Ascending aorta (tissue), 2 donors: Measurements from ENCODE around the gene ATP2A1. TPM values are rescaled to one million over a fixed set of nuclear protein-coding genes. Genes with fewer than 3 reads are reported as not detected.

Experiments used
- DNase-seq, 2 donors: peaks; one replicate each; pipeline ENCODE4 v3.0.0-alpha.2; 2019; ENCODE audit warnings: low spot score in 2 of 2
- H3K27ac ChIP-seq, 2 donors: fragments of 200-600 bp; sonication (generic); one replicate each; pipeline ENCODE4 v1.5.1; 2016 to 2017; ENCODE audit warnings: mild to moderate bottlenecking in 1 of 2
- H3K27me3 ChIP-seq: fragments of 200-600 bp; sonication (generic); one replicate; pipeline ENCODE4 v1.5.1; 2017
- H3K36me3 ChIP-seq, 2 donors: fragments of 200-600 bp; sonication (generic); one replicate each; pipeline ENCODE4 v1.5.1; 2016
- H3K4me1 ChIP-seq, 2 donors: fragments of 200-600 bp; sonication (generic); one replicate each; pipeline ENCODE4 v1.5.1; 2016 to 2017; ENCODE audit warnings: mild to moderate bottlenecking in 1 of 2
- H3K4me3 ChIP-seq, 2 donors: fragments of 200-600 bp; sonication (generic); one replicate each; pipeline ENCODE4 v1.5.1; 2016 to 2017; ENCODE audit warnings: mild to moderate bottlenecking in 1 of 2
- H3K9me3 ChIP-seq, 2 donors: fragments of 200-600 bp; sonication (generic); one replicate each; pipeline ENCODE4 v1.5.1; 2016
- CTCF ChIP-seq, 3 experiments: fragments of 200-600 bp in 2 of 3; fragments of 450-650 bp in 1 of 3; sonication (generic) in 2 of 3; IDR thresholded peaks; one replicate each; pipeline ENCODE4 v1.5.1; 2016 to 2019; ENCODE audit warnings: antibody characterized with exemption in 3 of 3, mild to moderate bottlenecking in 1 of 3, moderate library complexity in 1 of 3
- intact Hi-C: fragments of 100-400 bp; cut with DNase I; formaldehyde crosslinking; loops from one replicate; pipeline ENCODE4 v1.15.1; 2023
- total RNA-seq: library from RNA; depleted of rRNA; stranded (reverse); fragments of >200 nt; gene quantifications from one replicate; pipeline ENCODE4 v1.1.0, GENCODE V29; 2016

Gene ATP2A1
- total RNA-seq, 1 donor from 2014 or later = not detected

- Histone ChIP-seq H3K4me1 (peaks cover 0 to 2% of the 10 kb centered on the region in 2 donors), H3K36me3 (no peaks in the 10 kb centered on the region), H3K27me3 (no peaks in the 10 kb centered on the region), H3K27ac (no peak overlapping the region), H3K4me3 (no peak overlapping the region), H3K9me3 (no peaks in the 10 kb centered on the region)
- DNase-seq = no peak
- TF ChIP-seq CTCF (IDR thresholded peaks at IDR 0.05) = no peak
- intact Hi-C loops = no loop called here
These were observed 52.4 kb downstream of the ATP2A1 start for GRCh38 chr16:28930652-28931051.

- intact Hi-C loops = no loop called here
- no peak for TF ChIP-seq CTCF (IDR thresholded peaks at IDR 0.05)
- no peak within 1 kb of the TSS for H3K27ac ChIP-seq
These were observed 53.5 kb downstream of the ATP2A1 start, which contains the start of gene CD19 for GRCh38 chr16:28931801-28932225. Gene CD19 (plus strand): TSS chr16:28931971. CDS start chr16:28932001, 30 bp downstream.

GRCh38 chr16:28932339-28933141 lies 54.3 kb downstream of the ATP2A1 start:
- H3K36me3 ChIP-seq = no peaks in the 10 kb centered on the region
- no peaks in the 10 kb centered on the region for H3K4me1 ChIP-seq
- intact Hi-C loops = no loop called here
- DNase-seq = no peak
- no peaks in the 10 kb centered on the region for H3K27me3 ChIP-seq
- TF ChIP-seq CTCF (IDR thresholded peaks at IDR 0.05) = no peak
- no peak overlapping the region for H3K4me3 ChIP-seq
- no peak overlapping the region for H3K27ac ChIP-seq
- no peaks in the 10 kb centered on the region for H3K9me3 ChIP-seq

More at GRCh38 chr16:28931801-28932225, 53.5 kb downstream of the ATP2A1 start, which contains the start of gene CD19:
- Histone ChIP-seq H3K9me3 (no peaks in the 10 kb centered on the region), H3K27me3 (no peaks in the 10 kb centered on the region), H3K36me3 (no peaks in the 10 kb centered on the region), H3K4me3 (no peak within 1 kb of the TSS), H3K4me1 (no peaks in the 10 kb centered on the region)
- DNase-seq = no peak

GRCh38 chr16:28933171-28933570 lies 54.9 kb downstream of the ATP2A1 start:
- no peaks in the 10 kb centered on the region for H3K9me3 ChIP-seq
- H3K4me3 ChIP-seq = no peak overlapping the region
- H3K27ac ChIP-seq = no peak overlapping the region
- no peak for DNase-seq
- no peaks in the 10 kb centered on the region for H3K36me3 ChIP-seq
- no peaks in the 10 kb centered on the region for H3K27me3 ChIP-seq
- TF ChIP-seq CTCF (IDR thresholded peaks at IDR 0.05) = no peak
- no peaks in the 10 kb centered on the region for H3K4me1 ChIP-seq
- intact Hi-C loops = no loop called here

- TF ChIP-seq CTCF (IDR thresholded peaks at IDR 0.05) = no peak
- no peak overlapping the region for H3K4me3 ChIP-seq
- intact Hi-C loops = no loop called here
These were observed 57.1 kb downstream of the ATP2A1 start for GRCh38 chr16:28935346-28935745.

More at GRCh38 chr16:28935346-28935745, 57.1 kb downstream of the ATP2A1 start:
- H3K27me3 ChIP-seq = no peaks in the 10 kb centered on the region
- no peaks in the 10 kb centered on the region for H3K4me1 ChIP-seq
- H3K36me3 ChIP-seq = no peaks in the 10 kb centered on the region
- H3K9me3 ChIP-seq = no peaks in the 10 kb centered on the region
- no peak overlapping the region for H3K27ac ChIP-seq
- no peak for DNase-seq
